ENCODE measurements around the gene SKI.

The SKI gene

GRCh38 chr1:2210786-2211185 lies 17.3 kb upstream of the SKI start:
- DNase-seq = no peak

DNA sequence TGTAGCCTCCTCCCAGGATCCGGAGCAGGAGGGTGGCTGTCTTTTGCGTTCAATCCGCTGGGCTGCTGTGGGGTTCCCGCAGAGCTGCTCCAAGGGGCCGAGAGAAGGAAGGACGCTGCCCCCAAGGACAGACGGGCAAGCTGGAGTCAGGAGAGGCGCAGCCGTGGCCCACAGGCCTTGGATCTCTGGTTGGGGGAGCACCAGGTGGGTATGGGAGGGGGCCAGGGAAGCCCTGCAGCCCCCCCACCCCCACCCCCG lies 15.9 kb upstream of the SKI start:
- no peak for DNase-seq

- DNase-seq = peak; percentile 36
These were observed 15.3 kb upstream of the SKI start for GRCh38 chr1:2212532-2213491.

- no peak for DNase-seq
These were observed 14.3 kb upstream of the SKI start for GRCh38 chr1:2213576-2214505.

DNA sequence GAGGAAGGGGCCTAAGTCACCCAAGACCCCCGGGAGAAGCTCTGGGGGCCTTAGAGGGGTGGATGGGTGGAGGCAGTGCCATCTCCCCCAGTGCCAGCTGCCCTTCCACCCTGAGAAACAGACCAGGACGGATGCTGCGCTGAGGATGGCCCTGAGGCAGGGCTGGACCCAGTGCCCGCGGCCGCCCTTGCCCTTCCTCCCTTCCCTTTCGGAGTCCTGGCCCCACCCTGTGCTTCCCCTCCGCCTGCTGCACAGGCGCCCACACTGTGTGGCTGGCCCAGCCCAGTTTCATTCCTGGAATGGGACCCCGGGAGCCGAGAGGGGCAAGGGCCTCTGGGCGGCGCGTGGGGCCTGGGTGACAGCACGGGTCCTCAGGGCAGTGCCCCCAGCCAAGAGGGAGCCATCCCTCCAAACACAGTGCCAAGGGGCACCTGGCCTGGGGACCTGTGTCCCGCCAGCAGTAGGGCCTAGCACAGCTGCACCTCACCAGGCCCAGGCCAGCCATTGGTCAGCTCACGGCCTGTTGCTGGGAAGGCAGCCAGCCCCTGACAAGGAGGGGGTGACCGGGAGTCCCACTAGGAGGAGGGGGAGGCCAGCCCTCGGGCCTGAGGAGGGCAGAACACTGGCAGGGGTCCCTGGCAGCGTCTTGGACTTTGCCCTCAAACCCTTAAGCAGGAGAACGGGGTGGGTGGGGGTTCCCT lies 13.4 kb upstream of the SKI start:
- no peak for DNase-seq

DNA sequence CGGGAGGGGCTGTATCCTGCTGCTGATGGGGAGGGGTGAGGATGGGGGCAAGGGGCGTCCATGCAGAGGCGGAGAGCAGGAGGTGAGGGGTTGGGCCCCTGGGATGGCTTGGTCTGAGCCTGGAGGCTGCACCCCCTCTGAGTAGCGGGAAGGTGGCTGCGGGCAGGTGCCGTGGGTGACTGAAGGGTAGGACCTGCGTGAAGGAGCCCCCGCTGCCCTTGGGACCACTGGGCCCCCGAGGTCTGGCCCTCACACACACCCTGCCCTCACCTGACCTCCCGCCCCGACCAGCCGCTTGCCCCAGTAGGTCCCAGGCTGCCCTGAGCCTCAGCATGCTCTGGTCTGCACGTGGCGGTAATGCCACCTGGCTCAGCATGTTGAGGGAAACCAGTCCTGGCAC lies 12.8 kb upstream of the SKI start:
- no peak for DNase-seq

- no peak for DNase-seq
These were observed 12.0 kb upstream of the SKI start for GRCh38 chr1:2215909-2216766.

DNA sequence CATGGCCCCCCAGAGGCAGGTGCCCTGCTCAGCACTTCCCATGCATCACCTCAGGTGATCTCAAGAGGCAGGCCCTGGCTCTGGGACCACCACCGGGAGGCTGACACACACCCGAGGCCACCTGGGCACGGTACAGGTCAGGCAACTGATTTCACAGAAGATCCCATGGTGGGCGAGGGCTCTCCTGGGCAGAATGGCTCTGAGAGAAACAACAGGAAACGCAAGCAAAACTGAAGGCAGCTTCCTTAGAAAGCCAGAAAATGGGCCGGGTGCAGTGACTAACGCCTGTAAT lies 11.4 kb upstream of the SKI start:
- DNase-seq = no peak

- DNase-seq = no peak
These were observed 6.8 kb upstream of the SKI start for GRCh38 chr1:2221271-2221670.

DNA sequence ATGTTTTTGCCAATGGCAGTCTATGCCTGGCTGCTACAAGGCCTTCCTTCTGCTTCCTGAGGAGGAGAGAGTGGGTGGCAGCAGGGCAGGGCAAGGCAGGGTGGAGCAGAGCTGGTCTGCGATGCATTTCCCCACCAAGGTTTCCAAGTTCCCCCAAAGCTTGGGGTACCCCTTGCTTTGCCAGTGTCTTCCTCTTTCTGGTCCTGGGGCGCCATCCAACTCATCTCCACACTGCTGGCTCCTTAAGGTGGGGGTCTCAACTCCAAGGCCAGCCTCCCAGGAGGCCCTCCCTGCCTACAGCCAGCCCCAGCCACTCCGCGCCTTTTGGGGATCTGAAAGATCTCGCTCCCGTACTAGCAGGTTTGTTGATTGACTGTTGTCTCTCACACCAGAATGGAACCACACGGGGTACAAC lies 3.9 kb upstream of the SKI start:
- no peak for DNase-seq

- no peak for DNase-seq
These were observed 3.3 kb upstream of the SKI start for GRCh38 chr1:2224631-2225428.

GRCh38 chr1:2226525-2227345 lies 1.4 kb upstream of the SKI start:
- no peak for DNase-seq

DNA sequence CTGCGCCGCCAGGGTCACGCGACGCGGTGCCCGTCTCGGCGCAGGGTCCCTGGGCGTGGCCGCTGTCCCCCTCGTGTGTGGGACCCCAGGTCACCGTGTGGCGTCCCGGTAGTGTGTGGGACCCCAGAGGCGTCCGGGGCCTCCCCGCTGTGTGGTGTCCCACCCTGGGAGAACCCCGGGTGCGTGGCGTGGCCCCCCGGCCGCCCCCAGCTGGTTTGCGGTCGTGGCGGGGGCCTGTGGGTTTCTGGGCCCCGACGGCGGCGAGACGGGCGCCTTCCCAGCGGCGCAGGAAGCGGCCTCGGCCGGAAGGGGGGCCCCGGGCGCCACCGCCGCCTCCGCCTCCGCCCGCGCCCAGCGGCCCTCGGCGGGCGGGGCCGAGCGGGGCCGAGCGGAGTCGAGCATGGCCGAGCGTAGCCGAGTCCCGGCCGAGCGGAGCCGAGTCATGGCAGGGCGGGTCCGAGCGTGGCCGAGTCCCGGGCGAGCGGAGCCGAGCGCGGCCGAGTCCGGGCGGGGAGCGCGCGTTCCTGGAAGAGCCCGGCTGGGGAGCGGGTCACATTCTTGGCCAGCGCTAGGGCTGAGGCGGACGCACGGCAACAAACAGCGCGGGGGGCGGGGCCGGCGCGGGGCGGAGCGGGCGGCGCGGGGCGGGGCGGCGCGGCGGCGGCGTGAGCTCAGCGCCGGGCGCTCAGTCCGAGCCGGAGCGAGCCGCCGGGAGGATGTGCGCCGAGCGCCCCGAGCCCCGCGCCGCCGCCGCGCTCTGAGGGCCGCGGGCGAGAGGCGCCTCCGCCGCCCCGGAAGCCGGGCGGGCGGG lies 568 bp upstream of the SKI start:
- peak; percentile 97 for DNase-seq

GRCh38 chr1:2228694-2229036 lies 546 bp downstream of the SKI start:
- peak; percentile 53 for DNase-seq

DNA sequence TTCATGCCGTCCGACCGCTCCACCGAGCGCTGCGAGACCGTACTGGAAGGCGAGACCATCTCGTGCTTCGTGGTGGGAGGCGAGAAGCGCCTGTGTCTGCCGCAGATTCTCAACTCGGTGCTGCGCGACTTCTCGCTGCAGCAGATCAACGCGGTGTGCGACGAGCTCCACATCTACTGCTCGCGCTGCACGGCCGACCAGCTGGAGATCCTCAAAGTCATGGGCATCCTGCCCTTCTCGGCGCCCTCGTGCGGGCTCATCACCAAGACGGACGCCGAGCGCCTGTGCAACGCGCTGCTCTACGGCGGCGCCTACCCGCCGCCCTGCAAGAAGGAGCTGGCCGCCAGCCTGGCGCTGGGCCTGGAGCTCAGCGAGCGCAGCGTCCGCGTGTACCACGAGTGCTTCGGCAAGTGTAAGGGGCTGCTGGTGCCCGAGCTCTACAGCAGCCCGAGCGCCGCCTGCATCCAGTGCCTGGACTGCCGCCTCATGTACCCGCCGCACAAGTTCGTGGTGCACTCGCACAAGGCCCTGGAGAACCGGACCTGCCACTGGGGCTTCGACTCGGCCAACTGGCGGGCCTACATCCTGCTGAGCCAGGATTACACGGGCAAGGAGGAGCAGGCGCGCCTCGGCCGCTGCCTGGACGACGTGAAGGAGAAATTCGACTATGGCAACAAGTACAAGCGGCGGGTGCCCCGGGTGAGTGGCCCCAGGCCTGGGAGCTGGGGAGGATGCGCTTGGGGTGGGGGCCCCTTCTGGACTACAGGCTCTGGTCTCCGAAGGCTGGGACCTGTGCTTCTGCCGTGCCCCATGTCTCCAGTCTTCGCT lies 1.1 kb downstream of the SKI start:
- DNase-seq = peak; percentile 75

GRCh38 chr1:2229911-2230731 lies 2.0 kb downstream of the SKI start:
- DNase-seq = peak; percentile 41

DNA sequence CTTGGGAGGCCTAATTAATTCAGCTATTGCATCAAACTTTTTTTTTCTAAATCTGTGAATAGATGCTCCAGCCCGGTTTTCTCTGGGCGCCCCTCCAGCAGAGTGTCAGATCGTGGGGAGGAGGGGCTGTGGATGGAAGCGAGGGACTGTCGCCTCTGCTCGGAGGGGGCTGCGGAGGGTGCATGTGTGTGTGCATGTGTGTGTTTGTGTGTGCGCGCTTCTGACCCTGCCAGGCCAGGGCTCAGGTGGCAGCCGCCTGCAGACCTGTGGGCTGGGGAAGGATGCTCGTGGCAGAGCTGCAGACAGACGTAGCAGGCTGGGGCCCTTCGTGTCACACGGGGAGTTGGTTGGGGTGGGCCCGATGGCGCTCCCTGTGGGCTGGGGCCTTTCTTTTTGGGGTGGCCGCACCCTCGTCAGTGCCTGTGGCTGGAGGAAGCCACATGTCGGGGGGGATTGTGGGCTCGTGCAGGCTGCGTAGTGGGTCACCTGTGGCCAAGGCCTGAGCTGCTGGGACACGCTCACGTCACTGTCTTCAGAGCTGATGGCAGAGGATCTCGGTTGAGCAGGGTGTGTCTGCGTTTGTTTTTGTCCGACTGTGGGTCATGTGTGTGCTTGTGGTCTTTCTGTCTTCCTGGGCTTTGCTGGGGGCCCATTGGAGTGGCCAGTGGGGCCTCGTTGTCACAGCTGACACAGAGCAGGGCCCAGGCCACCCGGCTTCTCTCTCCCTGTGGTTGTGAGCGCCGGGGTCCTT lies 2.8 kb downstream of the SKI start:
- DNase-seq = peak; percentile 57
